MCF 10A (cell line): Measurements from ENCODE around the gene KITLG. TPM values are rescaled to one million over a fixed set of nuclear protein-coding genes. Genes with fewer than 3 reads are reported as not detected.
"Not testable (repeated sequence)": the region's sequence is repeated elsewhere in the genome, so short reads cannot be mapped to it uniquely, and the experiment has no call there.

Source experiments
- BruUV-seq: library from RNA; stranded (reverse); fragments of 400-500 nt; replicated peaks from 2 replicates; lab custom pipeline; 2021; lab: Mats Ljungman, UMichigan
- CTCF ChIA-PET: fragments of 300-600 bp; sonication (Branson Sonifier 250); formaldehyde crosslinking; extraction: SDS; loops from one replicate; lab custom pipeline; 2021; ENCODE audit warnings: antibody characterized with exemption, inconsistent platforms; lab: Yijun Ruan, JAX
- POLR2A ChIA-PET: fragments of 300-600, 350-650 bp; sonication (Branson Sonifier 250); formaldehyde crosslinking; extraction: SDS; loops from one replicate; lab custom pipeline; 2020; ENCODE audit warnings: antibody characterized with exemption, inconsistent platforms; lab: Yijun Ruan, JAX
- DNase-seq: peaks from one replicate; pipeline ENCODE4 v3.0.0-alpha.2; 2018; ENCODE audit not compliant: unreplicated experiment
- H3K27ac Mint-ChIP-seq: one replicate; pipeline ENCODE4 v1.8.0; 2022; ENCODE audit warnings: mild to moderate bottlenecking, low read depth, mixed read lengths; ENCODE audit not compliant: unreplicated experiment
- H3K27me3 Mint-ChIP-seq: one replicate; pipeline ENCODE4 v1.8.0; 2022; ENCODE audit warnings: mixed read lengths; ENCODE audit not compliant: insufficient read depth, unreplicated experiment
- H3K36me3 Mint-ChIP-seq: one replicate; pipeline ENCODE4 v1.8.0; 2022; ENCODE audit warnings: mild to moderate bottlenecking, moderate library complexity, mixed read lengths; ENCODE audit not compliant: insufficient read depth, unreplicated experiment
- H3K4me1 Mint-ChIP-seq: one replicate; pipeline ENCODE4 v1.8.0; 2022; ENCODE audit warnings: mixed read lengths; ENCODE audit not compliant: insufficient read depth, unreplicated experiment
- H3K4me3 Mint-ChIP-seq: one replicate; pipeline ENCODE4 v1.8.0; 2022; ENCODE audit warnings: mild to moderate bottlenecking, moderate library complexity, mixed read lengths; ENCODE audit not compliant: unreplicated experiment
- H3K9me3 Mint-ChIP-seq: one replicate; pipeline ENCODE4 v1.8.0; 2022; ENCODE audit warnings: mixed read lengths; ENCODE audit not compliant: unreplicated experiment
- intact Hi-C: fragments of 100-400 bp; cut with micrococcal nuclease; formaldehyde crosslinking; loops from 2 replicates; pipeline ENCODE4 v1.14.1; 2022
- total RNA-seq: library from RNA; stranded (reverse); gene quantifications from 2 replicates; pipeline ENCODE4 v1.2.3, GENCODE V29; 2022
- TF ChIP-seq, protein P1 (sequence below): fragments of 200-600 bp; IDR thresholded peaks from one replicate; pipeline ENCODE4 v1.8.0; 2022; ENCODE audit warnings: antibody characterized with exemption, mild to moderate bottlenecking; ENCODE audit not compliant: unreplicated experiment

KITLG gene
- total RNA-seq, 1 experiment from 2014 or later = 4.8 TPM

DNA sequence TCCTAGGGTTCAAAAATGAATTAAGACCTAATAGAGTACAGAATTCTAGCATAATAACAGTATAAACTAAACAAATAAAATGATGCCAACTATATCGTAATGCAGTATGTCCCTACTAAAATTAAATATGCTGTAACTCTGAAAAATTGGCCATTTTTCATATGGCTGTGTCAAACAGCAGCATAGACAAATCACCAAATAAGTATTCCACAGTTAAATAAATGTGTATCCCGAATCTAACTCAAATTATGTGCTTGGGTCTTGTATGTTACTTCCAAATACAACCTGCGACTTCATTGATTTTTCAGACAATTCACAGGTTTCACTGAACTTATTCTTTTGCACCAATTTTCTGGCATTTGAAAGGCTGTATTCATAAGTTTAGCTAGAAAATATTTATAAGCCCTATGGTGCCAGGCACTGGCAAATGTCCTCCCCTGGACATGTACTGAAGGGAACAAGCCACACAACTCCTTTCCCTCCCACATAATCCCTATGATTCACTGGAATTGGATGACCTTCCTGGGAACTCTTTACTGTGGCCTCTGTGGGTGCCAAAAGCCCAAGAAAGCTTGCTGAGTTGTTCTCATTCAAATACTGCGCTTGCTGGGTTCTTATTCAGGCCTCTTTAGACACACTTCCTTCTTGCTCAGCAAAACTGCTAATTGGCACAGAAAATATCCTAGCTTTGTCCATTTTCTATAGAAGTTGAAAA, 108.8 kb downstream of the KITLG start:
- H3K4me1 Mint-ChIP-seq = peaks cover 13% of the 10 kb centered on the region
- TF ChIP-seq, protein P1, sequence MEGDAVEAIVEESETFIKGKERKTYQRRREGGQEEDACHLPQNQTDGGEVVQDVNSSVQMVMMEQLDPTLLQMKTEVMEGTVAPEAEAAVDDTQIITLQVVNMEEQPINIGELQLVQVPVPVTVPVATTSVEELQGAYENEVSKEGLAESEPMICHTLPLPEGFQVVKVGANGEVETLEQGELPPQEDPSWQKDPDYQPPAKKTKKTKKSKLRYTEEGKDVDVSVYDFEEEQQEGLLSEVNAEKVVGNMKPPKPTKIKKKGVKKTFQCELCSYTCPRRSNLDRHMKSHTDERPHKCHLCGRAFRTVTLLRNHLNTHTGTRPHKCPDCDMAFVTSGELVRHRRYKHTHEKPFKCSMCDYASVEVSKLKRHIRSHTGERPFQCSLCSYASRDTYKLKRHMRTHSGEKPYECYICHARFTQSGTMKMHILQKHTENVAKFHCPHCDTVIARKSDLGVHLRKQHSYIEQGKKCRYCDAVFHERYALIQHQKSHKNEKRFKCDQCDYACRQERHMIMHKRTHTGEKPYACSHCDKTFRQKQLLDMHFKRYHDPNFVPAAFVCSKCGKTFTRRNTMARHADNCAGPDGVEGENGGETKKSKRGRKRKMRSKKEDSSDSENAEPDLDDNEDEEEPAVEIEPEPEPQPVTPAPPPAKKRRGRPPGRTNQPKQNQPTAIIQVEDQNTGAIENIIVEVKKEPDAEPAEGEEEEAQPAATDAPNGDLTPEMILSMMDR = no peak

DNA sequence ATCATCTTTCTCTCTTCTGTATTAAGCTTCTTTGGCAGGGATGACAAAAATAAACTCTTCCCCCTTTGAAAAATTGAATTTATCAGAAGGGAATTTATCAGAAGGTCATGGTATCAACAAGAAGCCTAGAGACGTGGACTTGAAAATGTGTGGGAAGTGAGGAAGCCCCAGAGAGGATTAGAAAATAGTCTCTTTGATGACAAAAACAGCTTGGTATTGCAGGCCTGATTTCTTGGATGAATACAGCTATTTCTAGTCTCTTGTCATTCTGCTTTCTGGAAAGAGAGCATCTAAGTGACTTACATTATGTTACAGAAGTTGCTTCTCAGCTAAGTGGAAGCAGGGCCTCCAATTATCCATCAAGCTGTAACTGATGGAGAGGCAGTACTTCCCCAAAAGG, 111.1 kb downstream of the KITLG start:
- H3K27ac Mint-ChIP-seq = no peak overlapping the region
- BruUV-seq = no TSS peak
- H3K36me3 Mint-ChIP-seq = no peaks in the 10 kb centered on the region
- H3K4me3 Mint-ChIP-seq = no peak overlapping the region
- no peaks in the 10 kb centered on the region for H3K27me3 Mint-ChIP-seq
- peaks cover 13% of the 10 kb centered on the region for H3K4me1 Mint-ChIP-seq
- POLR2A ChIA-PET = interaction anchor here (0.6 kb wide), 1 partner anchor 1011 kb away, joined by 3 read pairs; no protein-coding TSS in a partner anchor
- DNase-seq = no peak
- CTCF ChIA-PET = interaction anchor here (0.8 kb wide), 1 partner anchor 13 kb away, joined by 4 read pairs; no protein-coding TSS in a partner anchor
- H3K9me3 Mint-ChIP-seq = peaks cover 19% of the 10 kb centered on the region
- intact Hi-C loops = no loop called here
- TF ChIP-seq, protein P1 = no peak

More for the DNA sequence above, 108.8 kb downstream of the KITLG start:
- peak overlapping the region; percentile 64 for H3K27ac Mint-ChIP-seq
- ChIA-PET POLR2A (interaction anchor here (0.7 to 1.5 kb wide), 3 partner anchors 12 to 239 kb away, joined by 3 to 4 read pairs (median 3); no protein-coding TSS in a partner anchor), CTCF (interaction anchor here (0.6 to 0.9 kb wide), 3 partner anchors 15 to 230 kb away, joined by 3 read pairs; no protein-coding TSS in a partner anchor)
- no peaks in the 10 kb centered on the region for H3K36me3 Mint-ChIP-seq
- peaks cover 8% of the 10 kb centered on the region for H3K9me3 Mint-ChIP-seq
- no peaks in the 10 kb centered on the region for H3K27me3 Mint-ChIP-seq
- no TSS peak for BruUV-seq
- intact Hi-C loops = no loop called here
- no peak overlapping the region for H3K4me3 Mint-ChIP-seq
- DNase-seq = peak; percentile 90

DNA sequence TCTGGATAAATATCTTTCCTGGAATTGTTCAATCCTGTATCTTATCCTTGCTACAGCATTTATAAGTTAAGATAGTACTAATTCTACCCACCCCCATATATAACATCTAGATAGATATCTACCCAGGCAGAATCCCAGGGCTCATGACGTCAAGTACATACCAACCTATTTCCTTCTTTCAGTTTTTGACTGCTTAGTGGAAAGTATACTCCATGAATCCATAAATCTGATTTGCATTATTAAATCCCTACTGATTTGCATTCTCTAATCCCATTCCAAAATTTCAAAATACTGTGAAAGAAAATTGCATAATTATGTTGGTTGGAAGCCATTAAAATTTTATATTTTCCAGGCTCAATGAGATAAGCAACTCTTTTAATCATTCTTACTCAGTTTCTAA, 111.7 kb downstream of the KITLG start:
- ChIA-PET CTCF (no interaction called here), POLR2A (interaction anchor here (0.6 kb wide), 1 partner anchor 1011 kb away, joined by 3 read pairs; no protein-coding TSS in a partner anchor)
- no peak overlapping the region for H3K4me3 Mint-ChIP-seq
- TF ChIP-seq, protein P1 = no peak
- no peak overlapping the region for H3K27ac Mint-ChIP-seq
- DNase-seq = no peak
- H3K36me3 Mint-ChIP-seq = no peaks in the 10 kb centered on the region
- peaks cover 22% of the 10 kb centered on the region for H3K9me3 Mint-ChIP-seq
- peaks cover 13% of the 10 kb centered on the region for H3K4me1 Mint-ChIP-seq
- BruUV-seq = no TSS peak
- H3K27me3 Mint-ChIP-seq = no peaks in the 10 kb centered on the region
- intact Hi-C loops = no loop called here

DNA sequence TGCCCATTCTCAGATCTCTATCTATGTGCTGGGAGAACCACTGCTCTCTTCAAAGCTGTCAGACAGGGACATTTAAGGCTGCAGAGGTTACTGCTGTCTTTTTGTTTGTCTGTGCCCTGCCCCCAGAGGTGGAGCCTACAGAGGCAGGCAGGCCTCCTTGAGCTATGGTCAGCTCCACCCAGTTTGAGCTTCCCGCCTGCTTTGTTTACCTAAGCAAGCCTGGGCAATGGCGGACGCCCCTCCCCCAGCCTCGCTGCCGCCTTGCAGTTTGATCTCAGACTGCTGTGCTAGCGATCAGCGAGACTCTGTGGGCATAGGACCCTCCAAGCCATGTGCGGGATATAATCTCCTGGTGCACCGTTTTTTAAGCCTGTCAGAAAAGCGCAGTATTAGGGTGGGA, 113.6 kb downstream of the KITLG start:
- POLR2A ChIA-PET, H3K27me3 Mint-ChIP-seq, H3K36me3 Mint-ChIP-seq, H3K4me1 Mint-ChIP-seq, H3K27ac Mint-ChIP-seq, intact Hi-C loops, DNase-seq, BruUV-seq, H3K4me3 Mint-ChIP-seq: not testable (repeated sequence)
- CTCF ChIA-PET = interaction anchor here (0.5 kb wide), 1 partner anchor 130 kb away, joined by 5 read pairs; no protein-coding TSS in a partner anchor
- peaks cover 22% of the 10 kb centered on the region for H3K9me3 Mint-ChIP-seq
